CD4-positive, alpha-beta T cell (primary cell): Measurements from ENCODE around the gene OLFML3. TPM values are rescaled to one million over a fixed set of nuclear protein-coding genes. Genes with fewer than 3 reads are reported as not detected.

ENCODE experiments used
- ATAC-seq: fragments of 200-7000 bp; cut with Tn5 transposase; one replicate; pipeline ENCODE4 v1.10.0; 2022; ENCODE audit warnings: mild to moderate bottlenecking; ENCODE audit not compliant: poor library complexity
- CTCF ChIA-PET: fragments of 350-600 bp; sonication (Branson Sonifier 250); formaldehyde crosslinking; loops from one replicate; lab custom pipeline; 2021; ENCODE audit warnings: antibody characterized with exemption, inconsistent platforms; lab: Charles Lee
- POLR2A ChIA-PET: fragments of 350-600 bp; sonication (Branson Sonifier 250); formaldehyde crosslinking; loops from one replicate; lab custom pipeline; 2021; ENCODE audit warnings: antibody characterized with exemption, inconsistent platforms; lab: Charles Lee
- DNase-seq, 14 experiments: peaks; one replicate each; pipeline ENCODE4 v3.0.0-alpha.2; 2013 to 2020; ENCODE audit warnings: mixed read lengths in 2 of 14
- H3K27ac ChIP-seq, 2 donors: one replicate each; pipeline versions ENCODE4 v1.5.1 to v1.7.0; 2013; ENCODE audit warnings: low read length in 2 of 2, low read depth in 1 of 2, mild to moderate bottlenecking in 1 of 2
- H3K27me3 ChIP-seq, 2 experiments: 1 replicate in 1 of 2; 2 replicates in 1 of 2; pipeline versions ENCODE4 v1.6.1 to v1.7.0; 2013; ENCODE audit warnings: low read length in 2 of 2, control low read depth in 1 of 2, mild to moderate bottlenecking in 1 of 2, moderate library complexity in 1 of 2; ENCODE audit not compliant: insufficient read depth in 2 of 2, control insufficient read depth in 1 of 2
- H3K36me3 ChIP-seq: one replicate; pipeline ENCODE4 v1.6.1; 2013; ENCODE audit warnings: low read length, control low read depth; ENCODE audit not compliant: insufficient read depth
- H3K4me1 ChIP-seq: one replicate; pipeline ENCODE4 v1.6.1; 2013; ENCODE audit warnings: low read length, control low read depth; ENCODE audit not compliant: insufficient read depth
- H3K4me3 ChIP-seq: one replicate; pipeline ENCODE4 v1.5.1; 2013; ENCODE audit warnings: mild to moderate bottlenecking, low read length, moderate library complexity
- H3K9me3 ChIP-seq, 2 experiments: 1 replicate in 1 of 2; 2 replicates in 1 of 2; pipeline versions ENCODE4 v1.6.1 to v1.7.0; 2013; ENCODE audit warnings: low read length in 2 of 2, mild to moderate bottlenecking in 2 of 2, control low read depth in 1 of 2, moderate library complexity in 1 of 2; ENCODE audit not compliant: control insufficient read depth in 1 of 2, insufficient read depth in 1 of 2
- H3K27ac Mint-ChIP-seq: one replicate; pipeline ENCODE4 v1.8.0; 2020; ENCODE audit warnings: mixed read lengths
- H3K27me3 Mint-ChIP-seq: one replicate; pipeline ENCODE4 v1.8.0; 2021; ENCODE audit warnings: mixed read lengths
- H3K36me3 Mint-ChIP-seq: one replicate; pipeline ENCODE4 v1.8.0; 2021; ENCODE audit warnings: low read depth, mixed read lengths
- H3K4me1 Mint-ChIP-seq: one replicate; pipeline ENCODE4 v1.8.0; 2021; ENCODE audit warnings: low read depth, mixed read lengths
- H3K4me3 Mint-ChIP-seq: one replicate; pipeline ENCODE4 v1.8.0; 2020; ENCODE audit warnings: mild to moderate bottlenecking, mixed read lengths
- H3K9me3 Mint-ChIP-seq: one replicate; pipeline ENCODE4 v1.8.0; 2020; ENCODE audit warnings: mixed read lengths
- CTCF ChIP-seq: fragments of 200-600 bp; IDR thresholded peaks from one replicate; pipeline ENCODE4 v1.8.0; 2022; ENCODE audit warnings: antibody characterized with exemption, mild to moderate bottlenecking
- intact Hi-C, 2 experiments: fragments of 100-400 bp; cut with DNase I in 1 of 2; cut with micrococcal nuclease in 1 of 2; formaldehyde crosslinking; loops; one replicate each; pipeline versions ENCODE4 v1.15.1 to v1.9.0; 2023 to 2025; cut with DNase I, micrococcal nuclease
- total RNA-seq, 174 experiments: library from RNA in 2 of 174; stranded (reverse) in 2 of 174; gene quantifications; one replicate each; pipeline ENCODE4 v1.2.3 and lab custom pipeline; 2021 to 2026

Gene OLFML3
- total RNA-seq, 2 experiments from 2014 or later, result 0.30 to 0.31 TPM

- Histone ChIP-seq H3K27ac (no peak overlapping the region), H3K4me1 (no peaks in the 10 kb centered on the region), H3K9me3 (peaks cover 6 to 24% of the 10 kb centered on the region in 2 experiments), H3K27me3 (peaks cover 0 to 6% of the 10 kb centered on the region in 2 experiments), H3K4me3 (no peak overlapping the region), H3K36me3 (no peaks in the 10 kb centered on the region)
- Mint-ChIP-seq H3K27ac (no peak overlapping the region), H3K4me3 (no peak overlapping the region), H3K27me3 (no peaks in the 10 kb centered on the region), H3K36me3 (peaks cover 12% of the 10 kb centered on the region), H3K4me1 (peaks cover 5% of the 10 kb centered on the region), H3K9me3 (peaks cover 6% of the 10 kb centered on the region)
- ChIA-PET POLR2A (no interaction called here), CTCF (interaction anchor here (0.6 kb wide), 1 partner anchor 13 kb away, joined by 3 read pairs; no protein-coding TSS in a partner anchor)
- DNase-seq (no peak), ATAC-seq (no peak)
- intact Hi-C loops, result no loop called here
- no peak for TF ChIP-seq CTCF
Measured at GRCh38 chr1:113993072-113993471, 13.8 kb downstream of the OLFML3 start.

- peaks cover 6 to 24% of the 10 kb centered on the region in 2 experiments for H3K9me3 ChIP-seq
- peaks cover 6% of the 10 kb centered on the region for H3K9me3 Mint-ChIP-seq
- no peak overlapping the region for H3K27ac Mint-ChIP-seq
- no peak for TF ChIP-seq CTCF
- H3K27me3 ChIP-seq, result peaks cover 0 to 6% of the 10 kb centered on the region in 2 experiments
- intact Hi-C loops, result no loop called here
- no peaks in the 10 kb centered on the region for H3K27me3 Mint-ChIP-seq
- DNase-seq, result no peak
- H3K36me3 Mint-ChIP-seq, result peaks cover 12% of the 10 kb centered on the region
- H3K4me1 Mint-ChIP-seq, result peaks cover 9% of the 10 kb centered on the region
- no peak overlapping the region for H3K27ac ChIP-seq
- H3K36me3 ChIP-seq, result no peaks in the 10 kb centered on the region
- CTCF ChIA-PET, result no interaction called here
- no peak overlapping the region for H3K4me3 ChIP-seq
- ATAC-seq, result no peak
- H3K4me3 Mint-ChIP-seq, result no peak overlapping the region
- H3K4me1 ChIP-seq, result no peaks in the 10 kb centered on the region
- POLR2A ChIA-PET, result no interaction called here
Measured at GRCh38 chr1:113993766-113994165, 14.5 kb downstream of the OLFML3 start.

GRCh38 chr1:113995382-113995781 is 16.1 kb downstream of the OLFML3 start:
- Mint-ChIP-seq H3K4me3 (no peak overlapping the region), H3K9me3 (peaks cover 6% of the 10 kb centered on the region), H3K4me1 (peaks cover 9% of the 10 kb centered on the region), H3K27me3 (no peaks in the 10 kb centered on the region), H3K27ac (no peak overlapping the region), H3K36me3 (peaks cover 12% of the 10 kb centered on the region)
- Histone ChIP-seq H3K27ac (no peak overlapping the region), H3K36me3 (no peaks in the 10 kb centered on the region), H3K4me3 (no peak overlapping the region), H3K9me3 (peaks cover 6 to 24% of the 10 kb centered on the region in 2 experiments), H3K27me3 (peaks cover 0 to 6% of the 10 kb centered on the region in 2 experiments), H3K4me1 (no peaks in the 10 kb centered on the region)
- intact Hi-C loops, result no loop called here
- ChIA-PET POLR2A (no interaction called here), CTCF (interaction anchor here (0.5 kb wide), 1 partner anchor 316 kb away, joined by 3 read pairs; no protein-coding TSS in a partner anchor)
- TF ChIP-seq CTCF, result no peak
- ATAC-seq (no peak), DNase-seq (no peak)
